HS-5 (cell line): Measurements from ENCODE around the gene NECAB3.

Experiments
- DNase-seq: peaks from one replicate; pipeline ENCODE4 v3.0.0-alpha.2; 2012; ENCODE audit warnings: low read depth

NECAB3 gene

DNA sequence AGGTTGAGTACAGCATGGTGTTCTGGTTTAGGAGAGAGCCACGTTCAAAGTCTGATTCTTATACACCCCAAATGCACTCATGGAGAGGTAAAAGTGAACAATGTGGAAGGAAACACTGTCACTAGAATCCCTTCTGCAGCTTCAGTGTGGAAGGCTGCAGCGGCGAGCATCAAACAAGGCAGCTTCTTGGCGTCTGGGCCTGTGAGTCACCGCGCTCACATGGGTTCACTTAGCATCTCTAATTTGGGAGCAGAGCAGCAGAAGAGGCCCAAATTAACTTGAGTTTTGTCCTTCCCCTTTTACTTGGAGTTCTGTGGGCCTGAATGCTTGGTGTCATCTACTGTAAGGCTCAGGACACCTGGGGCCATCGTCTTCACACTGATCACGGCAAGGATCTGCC, 22.9 kb upstream of the NECAB3 start:
- DNase-seq: no peak

DNA sequence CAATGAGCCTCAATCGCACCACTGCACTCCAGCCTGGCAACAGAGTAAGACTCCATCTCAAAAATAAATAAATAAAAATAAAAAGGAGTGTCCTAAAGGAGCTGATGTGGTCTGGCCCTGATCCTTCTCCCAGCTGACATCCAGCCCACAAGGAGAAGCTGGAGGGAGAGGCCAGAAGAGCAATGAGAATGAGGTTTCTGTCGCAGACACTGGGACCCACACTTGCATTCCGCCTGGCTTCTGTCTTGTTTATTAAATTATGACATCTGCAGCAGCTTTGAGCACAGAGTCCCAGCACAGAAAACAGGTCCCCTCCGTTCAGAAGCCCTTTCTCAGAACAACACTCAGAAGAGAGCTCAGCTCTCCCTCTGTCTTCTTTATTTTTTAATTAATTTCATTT, 22.2 kb upstream of the NECAB3 start:
- DNase-seq: no peak

DNA sequence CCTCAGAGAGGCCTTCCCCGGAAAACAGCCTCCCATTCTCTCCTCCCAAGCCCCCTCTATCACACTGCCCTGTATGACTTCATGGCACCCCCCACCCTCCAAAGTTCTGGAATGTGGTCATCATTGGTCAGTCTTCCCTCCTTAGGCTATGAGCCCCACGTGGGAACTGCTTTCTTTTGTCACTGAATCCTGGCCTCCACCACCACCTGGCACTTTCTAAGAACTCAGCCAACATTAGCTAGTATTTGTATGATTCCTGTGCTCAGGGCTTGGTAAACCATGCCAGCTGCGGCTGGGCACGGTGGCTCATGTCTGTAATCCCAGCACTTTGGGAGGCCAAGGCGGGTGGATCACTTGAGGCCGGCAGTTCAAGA, 20.4 kb upstream of the NECAB3 start:
- no peak for DNase-seq

DNA sequence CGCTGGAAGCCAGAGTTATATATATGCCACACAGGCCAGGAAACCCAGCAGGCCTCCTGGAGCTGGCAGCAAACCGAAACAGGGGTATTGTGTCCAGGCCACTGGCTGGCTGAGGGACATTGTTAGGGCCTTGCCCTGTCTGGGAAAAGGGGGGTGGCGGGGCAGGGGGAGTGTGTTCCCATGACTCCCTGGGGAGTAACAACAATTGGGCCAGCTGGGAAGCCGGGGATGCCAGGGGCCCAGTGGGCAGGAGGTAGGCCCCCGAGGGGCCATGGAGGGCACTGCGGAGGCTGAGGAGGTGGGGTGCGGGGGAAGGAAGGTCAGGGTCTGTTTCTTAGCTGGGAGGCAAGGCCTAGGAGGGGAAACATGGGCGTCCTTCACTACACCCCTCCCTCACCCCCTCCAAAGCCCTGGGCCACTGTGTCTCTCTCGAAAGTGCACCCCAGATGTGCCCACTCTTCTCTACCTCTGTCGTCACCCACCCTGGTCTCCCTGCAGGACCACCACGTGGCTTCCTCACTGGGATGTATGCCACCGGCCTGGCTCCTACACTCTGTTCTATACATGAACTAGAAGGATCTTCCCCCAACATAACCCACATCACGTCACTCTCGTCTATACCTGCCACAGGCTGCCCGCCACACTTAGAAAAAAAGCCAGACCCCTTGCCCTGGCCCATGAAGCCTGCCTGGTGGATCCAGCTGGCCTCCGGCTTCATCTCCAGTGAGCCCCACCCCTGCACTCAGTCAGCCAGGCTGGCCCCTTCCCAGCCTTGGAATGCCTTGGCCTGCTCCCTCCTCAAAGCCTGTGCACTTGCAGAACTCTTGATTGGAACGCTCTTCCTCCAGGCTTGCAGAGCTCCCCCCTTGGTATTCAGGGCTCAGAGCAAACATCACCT, 19.8 kb upstream of the NECAB3 start:
- no peak for DNase-seq

DNA sequence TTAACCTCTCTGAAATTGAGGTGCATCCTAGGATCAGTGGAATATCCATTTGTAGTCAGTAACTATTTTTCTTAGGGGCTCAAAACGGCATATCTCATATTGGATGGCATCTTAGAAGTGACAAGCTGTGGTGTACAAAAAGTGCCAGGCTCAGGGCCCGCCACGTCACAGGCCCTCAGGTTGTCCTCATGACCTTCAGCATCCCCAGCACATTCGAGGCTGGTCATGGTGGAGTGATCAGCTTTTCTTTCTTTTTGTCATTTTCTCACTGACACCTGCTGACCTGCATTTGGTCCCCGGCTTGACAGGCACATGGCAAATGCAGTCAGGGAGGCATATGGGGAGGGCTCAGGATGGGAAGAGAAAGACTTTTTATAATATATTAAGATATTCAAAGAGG, 19.1 kb upstream of the NECAB3 start:
- DNase-seq: no peak

DNA sequence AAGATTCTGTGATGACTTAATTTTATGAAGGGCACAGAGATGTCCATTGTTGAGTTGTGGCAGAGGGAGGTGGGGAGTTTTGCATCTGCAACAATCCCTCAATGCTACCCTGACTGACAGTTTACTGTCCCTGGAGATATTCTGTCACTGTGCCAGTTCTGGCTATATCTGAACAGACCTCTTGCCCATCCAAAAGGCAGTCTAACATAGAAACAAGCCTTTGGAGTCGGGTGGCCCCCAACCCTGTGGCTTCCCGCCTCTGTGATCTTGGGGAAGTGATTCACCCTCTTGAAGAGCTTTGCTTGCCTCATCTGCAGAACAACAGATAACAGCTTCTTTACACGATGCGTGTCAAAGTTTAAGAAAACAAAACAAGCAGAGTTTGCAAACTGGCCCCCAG, 15.7 kb upstream of the NECAB3 start:
- peak; percentile 26 for DNase-seq

- DNase-seq: no peak
Observed at GRCh38 chr20:33689493-33689892, 15.3 kb upstream of the NECAB3 start.

DNA sequence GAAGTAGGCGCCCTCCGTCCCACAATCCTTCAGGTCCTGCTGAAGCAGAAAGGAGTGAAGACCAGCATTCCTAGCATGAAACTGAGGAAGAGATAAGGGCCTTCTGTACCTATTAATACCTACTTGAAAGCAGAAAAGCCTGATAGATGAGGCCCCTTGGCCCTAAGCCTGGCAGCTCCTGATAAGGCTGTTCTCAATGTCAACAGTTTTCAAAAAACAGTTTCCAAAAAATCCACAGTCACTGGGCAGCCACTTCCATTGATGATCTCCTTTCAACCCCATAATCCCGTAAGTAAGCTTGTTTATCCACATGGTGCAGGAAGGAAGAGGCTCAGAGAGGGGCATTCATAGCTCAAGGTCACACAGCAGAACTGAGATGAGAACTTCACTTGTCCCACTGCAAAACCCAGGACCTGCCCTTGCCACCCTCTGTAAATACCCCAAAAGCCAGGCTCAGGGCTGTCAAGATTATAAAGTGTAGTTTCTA, 14.8 kb upstream of the NECAB3 start:
- no peak for DNase-seq

DNA sequence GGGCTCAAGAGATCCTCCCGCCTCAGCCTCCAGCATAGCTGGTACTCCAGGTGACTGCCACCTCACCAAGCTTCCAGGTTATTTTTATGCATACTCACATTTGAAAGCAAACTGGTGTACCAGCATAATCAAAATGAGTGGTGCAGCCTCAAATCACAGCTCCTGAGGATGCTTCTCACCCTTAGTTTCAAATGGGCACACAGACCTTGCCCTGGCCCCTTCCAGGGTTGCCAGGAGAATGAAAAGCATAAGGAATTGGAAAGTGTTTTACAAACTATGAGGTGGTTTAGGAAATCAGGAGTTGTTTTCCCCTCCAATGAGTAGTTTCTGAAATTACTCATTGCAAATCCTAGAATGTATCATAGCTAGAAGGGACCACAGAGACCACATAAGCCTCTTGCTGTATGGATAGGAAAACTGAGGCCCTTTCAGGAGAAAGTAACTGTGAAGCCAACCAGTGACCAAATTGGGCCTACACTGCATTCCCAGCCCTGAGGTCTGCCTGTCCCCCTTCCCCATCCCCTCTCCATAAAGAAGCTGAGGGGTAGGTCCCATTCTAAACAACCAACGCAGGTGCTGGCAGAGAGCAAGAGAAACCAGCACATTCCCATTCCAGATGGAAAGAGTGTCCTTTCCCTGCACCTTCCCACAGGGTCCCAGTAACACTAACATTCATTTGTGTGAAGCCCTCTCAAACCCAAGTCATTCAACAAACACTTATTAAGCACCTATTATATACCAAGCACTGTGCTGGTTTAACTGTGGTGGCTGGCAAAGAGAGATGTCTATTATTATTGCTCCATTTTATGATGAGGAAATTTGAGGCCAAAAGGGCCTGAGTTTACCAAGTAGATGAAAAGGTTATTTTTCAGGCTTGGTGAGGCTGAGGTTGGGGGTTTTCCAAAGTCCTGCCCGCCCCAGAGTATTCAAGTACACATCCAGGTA, 14.0 kb upstream of the NECAB3 start:
- DNase-seq: no peak

- DNase-seq: no peak
Observed at GRCh38 chr20:33687370-33687915, 13.2 kb upstream of the NECAB3 start.

GRCh38 chr20:33686984-33687366, 12.7 kb upstream of the NECAB3 start:
- no peak for DNase-seq

- peak; percentile 56 for DNase-seq
Observed at GRCh38 chr20:33686100-33686983, 12.1 kb upstream of the NECAB3 start, which contains the start of gene E2F1. TSS of gene E2F1 (minus strand) at chr20:33686385. CDS start at chr20:33686264, 121 bp downstream.

DNA sequence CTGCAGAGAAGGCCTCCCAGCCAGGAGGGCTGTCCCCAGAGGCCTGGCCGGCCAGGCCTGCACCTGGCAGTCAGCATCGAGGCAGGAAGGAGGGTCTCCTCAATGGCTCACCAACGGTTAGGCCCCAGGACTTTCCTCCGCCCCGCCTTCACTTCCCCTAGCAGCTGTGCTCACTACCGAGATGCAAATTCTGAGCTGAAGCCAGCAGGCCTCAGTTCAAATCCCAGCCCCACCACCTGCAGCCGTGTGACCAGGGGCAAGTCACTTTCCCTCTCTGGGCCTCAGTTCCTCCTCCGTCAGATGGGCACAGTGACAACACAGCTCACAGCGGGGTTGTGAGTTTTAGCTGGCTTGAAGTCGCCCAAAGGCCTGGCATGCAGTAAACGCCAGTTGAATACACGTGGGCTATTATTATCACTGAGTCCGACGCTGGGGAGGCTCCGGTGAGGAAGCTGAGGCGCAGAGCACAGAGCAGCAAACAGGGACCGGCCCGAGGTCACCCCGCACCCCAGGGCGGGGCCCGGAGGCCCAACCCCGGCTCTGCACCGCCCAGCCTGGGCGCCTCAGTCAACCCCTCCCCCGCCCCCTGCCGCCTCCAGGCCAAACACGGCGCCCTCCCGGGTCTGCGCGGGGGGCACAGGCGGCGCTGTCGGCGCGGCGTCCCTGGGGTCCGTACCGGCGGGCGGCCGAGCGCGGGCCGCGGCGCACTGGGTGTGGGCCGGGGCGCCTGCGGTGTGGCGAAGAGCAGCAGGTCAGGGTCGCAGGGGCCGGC, 11.3 kb upstream of the NECAB3 start:
- no peak for DNase-seq

DNA sequence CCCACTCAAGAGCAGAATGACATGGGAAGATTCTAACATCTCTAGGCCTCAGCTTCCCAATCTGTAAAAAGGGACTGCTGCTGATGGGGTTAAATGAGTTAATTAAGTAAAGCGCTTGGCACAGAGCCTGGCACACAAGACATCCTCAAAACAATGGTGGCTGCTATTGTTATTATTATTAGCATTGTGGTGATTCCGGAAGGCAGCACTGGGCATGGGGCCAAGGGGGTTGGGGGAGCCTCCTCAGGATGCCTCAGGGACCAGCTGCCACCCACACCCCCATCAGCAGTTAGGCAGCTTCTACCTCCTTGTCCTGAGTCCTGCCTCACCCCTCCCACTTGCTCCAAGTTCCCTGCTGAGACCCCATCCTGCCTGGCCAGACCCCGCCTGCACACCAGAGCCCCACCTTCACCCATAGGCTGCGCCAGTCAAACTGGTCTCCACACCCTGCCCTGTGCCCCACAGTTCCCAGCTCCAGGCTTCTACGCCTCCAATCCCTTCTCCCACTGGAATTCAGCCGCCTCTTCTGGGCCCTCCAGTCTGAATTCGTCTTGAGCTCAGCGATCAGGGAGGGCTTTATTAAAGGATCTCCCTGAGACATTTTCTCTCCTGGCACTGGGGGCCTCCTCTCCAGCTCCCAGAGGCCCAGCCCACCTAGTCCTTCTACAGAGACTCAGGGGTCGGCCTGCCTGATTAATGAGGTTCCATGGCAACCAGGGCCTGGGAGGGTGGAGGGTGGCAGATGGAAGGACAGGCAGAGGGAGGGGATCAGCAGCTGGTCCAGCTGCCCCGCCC, 10.5 kb upstream of the NECAB3 start:
- DNase-seq: no peak

GRCh38 chr20:33681728-33682353, 7.6 kb upstream of the NECAB3 start:
- DNase-seq: no peak

- DNase-seq: no peak
Observed at GRCh38 chr20:33681288-33681687, 7.1 kb upstream of the NECAB3 start.

- DNase-seq: no peak
Observed at GRCh38 chr20:33680686-33681085, 6.5 kb upstream of the NECAB3 start.

GRCh38 chr20:33679758-33680485, 5.7 kb upstream of the NECAB3 start:
- no peak for DNase-seq
